Activated T-cell treated with anti-CD3 and anti-CD28 coated beads for 24 hours (primary cell): ENCODE measurements around the gene HGS.

Experiments
- DNase-seq: peaks from one replicate; pipeline ENCODE4 v3.0.0-alpha.2; 2020; ENCODE audit warnings: low read depth

Gene HGS

GRCh38 chr17:81684442-81684911 is 666 bp downstream of the HGS start:
- DNase-seq: no peak

- peak; percentile 45 for DNase-seq
Measured at GRCh38 chr17:81685108-81685507, 1.3 kb downstream of the HGS start.

- no peak for DNase-seq
Measured at GRCh38 chr17:81686614-81687013, 2.8 kb downstream of the HGS start.

GRCh38 chr17:81687770-81688541 is 4.1 kb downstream of the HGS start:
- DNase-seq: no peak

GRCh38 chr17:81688616-81689015 is 4.8 kb downstream of the HGS start:
- DNase-seq: no peak

GRCh38 chr17:81690066-81690465 is 6.3 kb downstream of the HGS start:
- DNase-seq: no peak

GRCh38 chr17:81690549-81690948 is 6.7 kb downstream of the HGS start:
- DNase-seq: no peak

GRCh38 chr17:81691196-81691595 is 7.4 kb downstream of the HGS start:
- DNase-seq: no peak

- DNase-seq: no peak
Measured at GRCh38 chr17:81691608-81692007, 7.8 kb downstream of the HGS start.

- DNase-seq: no peak
Measured at GRCh38 chr17:81693509-81694210, 9.8 kb downstream of the HGS start.

- DNase-seq: no peak
Measured at GRCh38 chr17:81694810-81695209, 11.0 kb downstream of the HGS start.

GRCh38 chr17:81695211-81695610 is 11.4 kb downstream of the HGS start:
- DNase-seq: no peak

- DNase-seq: no peak
Measured at GRCh38 chr17:81695801-81696200, 12.0 kb downstream of the HGS start.

- no peak for DNase-seq
Measured at GRCh38 chr17:81696218-81696941, 12.6 kb downstream of the HGS start.

- DNase-seq: no peak
Measured at GRCh38 chr17:81697261-81698044, 13.6 kb downstream of the HGS start.

- no peak for DNase-seq
Measured at GRCh38 chr17:81700353-81701287, 16.8 kb downstream of the HGS start.

- no peak for DNase-seq
Measured at GRCh38 chr17:81701288-81702071, 17.7 kb downstream of the HGS start.

GRCh38 chr17:81702934-81703746 is 19.3 kb downstream of the HGS start, which contains the start of gene MRPL12:
MRPL12 (plus strand) TSS chr17:81703367; CDS start chr17:81703502, 135 bp downstream.
- DNase-seq: peak; percentile 88
